ENCODE measurements around the gene GDAP1L1. TPM values are rescaled to one million over a fixed set of nuclear protein-coding genes. Genes with fewer than 3 reads are reported as not detected.

Gene GDAP1L1
- total RNA-seq (2022) (not detected in 2 replicates), Bru-seq, nascent RNA (percentile 1 among the genes with signal in this experiment), BruChase-seq, experiment 1, labeled RNA remaining after a 6-hour chase (percentile 10 among the genes with signal in this experiment), BruChase-seq, experiment 2, labeled RNA remaining after a 2-hour chase (percentile 3 among the genes with signal in this experiment)
- long read RNA-seq = 0 reads

DNA sequence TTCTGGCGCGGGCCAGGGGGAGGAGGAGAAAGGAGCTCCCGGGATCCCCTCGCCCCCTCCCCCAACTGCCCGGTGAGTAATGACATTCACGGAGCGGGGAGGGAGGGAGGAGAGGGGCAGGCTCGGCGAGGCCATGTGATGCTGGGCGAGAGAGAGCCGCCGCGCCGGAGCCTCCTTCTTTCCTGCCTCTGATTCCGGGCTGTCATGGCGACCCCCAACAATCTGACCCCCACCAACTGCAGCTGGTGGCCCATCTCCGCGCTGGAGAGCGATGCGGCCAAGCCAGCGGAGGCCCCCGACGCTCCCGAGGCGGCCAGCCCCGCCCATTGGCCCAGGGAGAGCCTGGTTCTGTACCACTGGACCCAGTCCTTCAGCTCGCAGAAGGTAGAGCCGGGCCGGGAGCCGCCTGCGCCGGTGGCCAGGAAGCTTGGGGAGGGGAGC, at the start of gene GDAP1L1:
GDAP1L1 (plus strand) TSS at position 178 of the 441 bp plus-strand sequence; CDS start at position 205, 27 bp downstream.
- peaks cover 92% of the 10 kb centered on the region for H3K27me3 Mint-ChIP-seq (ENCODE audit: unreplicated experiment)
- peak within 1 kb of the TSS; percentile 18 for H3K4me3 Mint-ChIP-seq (ENCODE audit: low read depth, unreplicated experiment)
- H3K27ac Mint-ChIP-seq (ENCODE audit: unreplicated experiment) = no peak within 1 kb of the TSS
- TF ChIP-seq, protein P1, sequence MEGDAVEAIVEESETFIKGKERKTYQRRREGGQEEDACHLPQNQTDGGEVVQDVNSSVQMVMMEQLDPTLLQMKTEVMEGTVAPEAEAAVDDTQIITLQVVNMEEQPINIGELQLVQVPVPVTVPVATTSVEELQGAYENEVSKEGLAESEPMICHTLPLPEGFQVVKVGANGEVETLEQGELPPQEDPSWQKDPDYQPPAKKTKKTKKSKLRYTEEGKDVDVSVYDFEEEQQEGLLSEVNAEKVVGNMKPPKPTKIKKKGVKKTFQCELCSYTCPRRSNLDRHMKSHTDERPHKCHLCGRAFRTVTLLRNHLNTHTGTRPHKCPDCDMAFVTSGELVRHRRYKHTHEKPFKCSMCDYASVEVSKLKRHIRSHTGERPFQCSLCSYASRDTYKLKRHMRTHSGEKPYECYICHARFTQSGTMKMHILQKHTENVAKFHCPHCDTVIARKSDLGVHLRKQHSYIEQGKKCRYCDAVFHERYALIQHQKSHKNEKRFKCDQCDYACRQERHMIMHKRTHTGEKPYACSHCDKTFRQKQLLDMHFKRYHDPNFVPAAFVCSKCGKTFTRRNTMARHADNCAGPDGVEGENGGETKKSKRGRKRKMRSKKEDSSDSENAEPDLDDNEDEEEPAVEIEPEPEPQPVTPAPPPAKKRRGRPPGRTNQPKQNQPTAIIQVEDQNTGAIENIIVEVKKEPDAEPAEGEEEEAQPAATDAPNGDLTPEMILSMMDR (IDR thresholded peaks at IDR 0.05; ENCODE audit: unreplicated experiment) = no peak
- no peaks in the 10 kb centered on the region for H3K4me1 Mint-ChIP-seq (ENCODE audit: low read depth, unreplicated experiment)
- H3K36me3 Mint-ChIP-seq (ENCODE audit: insufficient read depth, unreplicated experiment) = no peaks in the 10 kb centered on the region
- peak; percentile 38 for DNase-seq
- BruUV-seq (replicated peaks) = no TSS peak
- H3K9me3 Mint-ChIP-seq (ENCODE audit: low read depth, unreplicated experiment) = no peaks in the 10 kb centered on the region
- intact Hi-C loops (cut with micrococcal nuclease; ENCODE audit: unreplicated experiment) = no loop called here
- CTCF ChIA-PET = interaction anchor here (1.2 kb wide), 1 partner anchor 30 kb away, joined by 3 read pairs; no protein-coding TSS in a partner anchor

DNA sequence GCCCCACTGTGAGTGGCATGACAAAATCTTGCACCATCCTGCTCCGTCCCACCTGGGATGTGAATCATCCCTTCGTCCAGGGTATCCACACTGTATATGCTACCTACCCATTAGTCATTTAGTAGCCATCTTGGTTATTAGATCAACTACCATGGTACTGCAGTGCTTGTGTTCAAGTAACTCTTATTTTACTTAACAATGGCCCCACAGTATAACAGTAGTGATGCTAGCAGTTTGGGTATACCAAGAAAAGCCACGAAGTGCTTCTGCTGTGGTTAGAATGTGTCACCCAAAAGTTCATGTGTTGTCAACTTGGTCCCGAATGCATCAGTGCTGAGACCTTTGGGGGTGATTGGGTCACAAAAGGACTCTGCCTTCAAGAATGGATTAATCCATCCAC, 48.2 kb upstream of the GDAP1L1 start:
- H3K9me3 Mint-ChIP-seq (ENCODE audit: low read depth, unreplicated experiment) = no peaks in the 10 kb centered on the region
- no peak for DNase-seq
- CTCF ChIA-PET = interaction anchor here (0.7 kb wide), 1 partner anchor 82 kb away, joined by 3 read pairs; no protein-coding TSS in a partner anchor
- TF ChIP-seq, protein P1 (IDR thresholded peaks at IDR 0.05; ENCODE audit: unreplicated experiment) = no peak
- peaks cover 67% of the 10 kb centered on the region for H3K36me3 Mint-ChIP-seq (ENCODE audit: insufficient read depth, unreplicated experiment)
- intact Hi-C loops (cut with micrococcal nuclease; ENCODE audit: unreplicated experiment) = no loop called here
- no peak overlapping the region for H3K4me3 Mint-ChIP-seq (ENCODE audit: low read depth, unreplicated experiment)
- H3K27ac Mint-ChIP-seq (ENCODE audit: unreplicated experiment) = no peak overlapping the region
- BruUV-seq (replicated peaks) = no TSS peak
- peaks cover 44% of the 10 kb centered on the region for H3K4me1 Mint-ChIP-seq (ENCODE audit: low read depth, unreplicated experiment)
- H3K27me3 Mint-ChIP-seq (ENCODE audit: unreplicated experiment) = no peaks in the 10 kb centered on the region

DNA sequence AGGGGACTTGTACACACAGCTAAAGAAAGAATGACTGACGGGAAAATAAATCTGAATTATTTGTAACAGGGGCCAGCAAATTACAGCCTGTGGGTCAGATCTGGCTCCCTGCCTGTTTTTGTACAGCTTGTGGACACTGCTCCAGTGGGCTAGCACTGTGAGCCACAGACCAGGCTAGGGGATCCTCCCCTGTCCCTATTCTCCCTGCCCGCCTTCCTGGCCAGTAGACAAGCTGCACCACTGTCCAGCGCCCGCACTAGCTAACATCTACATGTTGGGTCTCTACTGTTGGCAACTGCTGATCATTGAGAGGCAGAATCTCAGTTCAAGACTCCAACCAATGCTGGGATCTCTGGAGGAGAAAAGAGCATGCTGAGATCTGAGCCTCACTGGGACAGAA, 47.2 kb upstream of the GDAP1L1 start:
- H3K4me1 Mint-ChIP-seq (ENCODE audit: low read depth, unreplicated experiment) = peaks cover 53% of the 10 kb centered on the region
- peaks cover 77% of the 10 kb centered on the region for H3K36me3 Mint-ChIP-seq (ENCODE audit: insufficient read depth, unreplicated experiment)
- no peak overlapping the region for H3K4me3 Mint-ChIP-seq (ENCODE audit: low read depth, unreplicated experiment)
- TF ChIP-seq, protein P1 (IDR thresholded peaks at IDR 0.05; ENCODE audit: unreplicated experiment) = no peak
- H3K27ac Mint-ChIP-seq (ENCODE audit: unreplicated experiment) = no peak overlapping the region
- no peaks in the 10 kb centered on the region for H3K9me3 Mint-ChIP-seq (ENCODE audit: low read depth, unreplicated experiment)
- no peaks in the 10 kb centered on the region for H3K27me3 Mint-ChIP-seq (ENCODE audit: unreplicated experiment)
- DNase-seq = no peak
- intact Hi-C loops (cut with micrococcal nuclease; ENCODE audit: unreplicated experiment) = no loop called here
- CTCF ChIA-PET = no interaction called here
- no TSS peak for BruUV-seq (replicated peaks)

DNA sequence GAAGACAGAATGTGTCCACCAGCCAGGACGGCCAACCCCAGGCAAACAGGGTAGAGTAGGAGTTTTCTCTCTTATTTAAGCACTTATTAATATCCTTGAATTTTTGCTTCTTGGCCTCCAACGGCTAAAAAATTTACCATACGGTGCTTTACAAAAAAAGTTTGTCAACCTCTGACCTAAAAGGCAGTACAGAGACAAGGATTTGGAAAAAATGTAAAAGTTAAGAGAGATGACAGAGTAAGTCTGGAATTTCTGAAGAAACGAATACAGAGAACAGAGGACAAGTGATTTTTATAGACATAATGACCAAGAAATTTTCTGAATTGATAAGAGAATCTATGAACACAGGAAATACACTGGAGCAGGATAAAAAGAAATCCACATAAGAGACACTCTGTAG, 46.7 kb upstream of the GDAP1L1 start:
- Mint-ChIP-seq H3K4me3 (ENCODE audit: low read depth, unreplicated experiment) (no peak overlapping the region), H3K4me1 (ENCODE audit: low read depth, unreplicated experiment) (peaks cover 53% of the 10 kb centered on the region), H3K27ac (ENCODE audit: unreplicated experiment) (no peak overlapping the region), H3K36me3 (ENCODE audit: insufficient read depth, unreplicated experiment) (peaks cover 78% of the 10 kb centered on the region), H3K9me3 (ENCODE audit: low read depth, unreplicated experiment) (no peaks in the 10 kb centered on the region), H3K27me3 (ENCODE audit: unreplicated experiment) (no peaks in the 10 kb centered on the region)
- DNase-seq = no peak
- intact Hi-C loops (cut with micrococcal nuclease; ENCODE audit: unreplicated experiment) = no loop called here
- CTCF ChIA-PET = no interaction called here
- BruUV-seq (replicated peaks) = no TSS peak
- TF ChIP-seq, protein P1 (IDR thresholded peaks at IDR 0.05; ENCODE audit: unreplicated experiment) = no peak
